ENCODE data around the gene DHRS3.

GRCh38 chr1:12519693-12520364 is 98.2 kb downstream of the DHRS3 start:
- TF ChIP-seq CTCF (IDR thresholded peaks at IDR 0.05) (no peak), EP300 (IDR thresholded peaks at IDR 0.05) (no peak), POLR2A (IDR thresholded peaks at IDR 0.05) (no peak)
